GM21723 (cell line): Measurements from ENCODE around the gene MCC.

Source experiments
- ATAC-seq: cut with Tn5 transposase; IDR thresholded peaks from one replicate; pipeline ENCODE4 v1.9.1; 2021; ENCODE audit warnings: mild to moderate bottlenecking, moderate library complexity; ENCODE audit not compliant: unreplicated experiment

The MCC gene

GRCh38 chr5:113253037-113253436 lies 235.2 kb downstream of the MCC start:
- no peak for ATAC-seq

DNA sequence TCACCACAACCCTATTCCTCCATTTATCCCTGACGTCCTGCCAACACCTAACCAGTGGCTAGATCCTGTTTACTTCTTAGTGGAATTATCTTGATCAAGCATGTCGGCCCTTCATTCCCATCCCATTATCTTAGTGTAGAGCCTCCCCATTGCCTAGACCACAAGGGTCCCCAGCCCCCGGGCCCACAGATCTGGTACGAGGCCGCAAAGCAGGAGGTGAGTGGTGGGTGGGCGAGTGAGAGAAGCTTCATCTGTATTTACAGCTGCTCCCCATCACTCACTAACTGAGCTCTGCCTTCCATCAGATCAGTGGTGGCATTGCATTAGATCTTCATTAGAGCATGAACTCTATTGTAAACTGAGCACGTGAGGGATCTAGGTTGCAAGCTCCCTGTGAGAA lies 236.2 kb downstream of the MCC start:
- no peak for ATAC-seq

DNA sequence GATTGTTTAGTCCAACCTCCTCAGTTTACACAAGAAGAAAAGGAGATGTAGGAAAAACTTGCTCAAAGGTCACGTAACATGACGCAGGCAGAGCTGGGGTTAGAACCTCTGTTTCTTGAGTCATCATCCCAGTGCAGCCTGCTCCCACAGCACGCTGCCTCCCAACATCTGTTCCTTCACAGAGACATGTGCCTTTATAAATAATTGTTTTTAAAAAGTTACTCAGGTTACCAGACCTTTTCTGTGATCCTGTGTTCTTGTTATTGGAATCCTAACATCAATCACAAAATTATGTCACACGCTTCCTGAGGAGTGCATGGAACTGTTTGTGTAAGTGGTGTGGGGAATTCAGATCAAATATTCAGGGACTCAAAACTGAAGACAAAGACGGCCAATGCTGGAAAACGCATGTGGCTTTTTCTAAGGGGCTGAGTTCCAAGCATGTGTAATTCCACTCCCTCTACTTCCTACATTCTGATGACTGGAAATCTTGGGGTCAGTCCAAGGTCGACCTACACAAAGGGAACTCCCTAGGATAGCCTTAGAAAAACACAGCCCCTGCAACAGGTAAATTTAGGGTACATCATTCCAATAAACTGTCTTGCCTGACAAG lies 237.8 kb downstream of the MCC start:
- no peak for ATAC-seq

- ATAC-seq: no peak
Measured at GRCh38 chr5:113249206-113249605, 239.0 kb downstream of the MCC start.

DNA sequence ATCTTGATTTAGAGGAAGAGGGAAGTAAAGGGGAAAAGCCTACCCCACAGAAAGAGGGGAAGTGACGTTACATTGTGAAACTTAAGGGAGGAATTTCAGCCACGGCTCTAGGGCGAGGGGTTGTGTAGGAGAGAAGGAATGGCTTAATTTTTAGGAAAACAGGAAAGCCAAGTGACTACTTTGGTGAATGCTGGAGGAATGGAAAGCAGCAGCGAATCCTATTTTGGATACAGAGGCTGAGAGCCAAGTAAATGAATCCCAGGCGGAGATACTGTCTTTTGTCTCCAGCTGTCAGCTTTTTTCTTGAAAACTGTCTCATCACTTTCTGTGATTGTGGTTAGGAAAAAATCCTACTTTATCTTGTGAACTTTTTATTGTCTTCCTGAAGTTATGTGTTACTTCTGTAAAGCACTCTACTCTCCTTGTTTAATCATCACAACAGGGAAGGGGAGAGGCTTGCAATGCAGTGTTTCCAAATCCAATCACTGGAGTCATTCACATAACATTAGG lies 241.8 kb downstream of the MCC start:
- no peak for ATAC-seq

- ATAC-seq: peak; percentile 51
Measured at GRCh38 chr5:113245427-113246225, 242.6 kb downstream of the MCC start.

GRCh38 chr5:113244966-113245365 lies 243.3 kb downstream of the MCC start:
- ATAC-seq: no peak

GRCh38 chr5:113243349-113243664 lies 244.9 kb downstream of the MCC start:
- ATAC-seq: no peak

GRCh38 chr5:113242481-113243348 lies 245.5 kb downstream of the MCC start:
- ATAC-seq: no peak

- no peak for ATAC-seq
Measured at GRCh38 chr5:113240951-113241726, 247.1 kb downstream of the MCC start.

GRCh38 chr5:113240032-113240431 lies 248.2 kb downstream of the MCC start:
- no peak for ATAC-seq

DNA sequence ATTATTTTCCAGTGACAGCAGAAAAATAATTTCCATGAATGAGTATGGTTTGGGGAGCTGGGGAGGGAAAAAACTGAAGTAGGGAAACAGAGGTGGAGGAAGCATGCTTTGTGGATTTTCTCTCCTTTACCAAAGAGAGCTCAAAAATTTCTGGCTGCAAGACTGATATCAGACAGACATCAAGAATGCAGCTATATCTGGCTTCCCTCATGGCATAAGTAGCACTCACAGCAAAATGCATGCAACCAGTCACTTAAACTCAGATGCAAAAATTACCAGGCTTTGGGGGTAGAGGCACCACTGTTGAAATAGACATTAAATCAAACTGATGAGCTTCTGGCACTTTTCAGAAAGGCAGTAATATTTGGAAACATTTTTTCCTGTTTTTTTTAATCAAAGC lies 250.4 kb downstream of the MCC start:
- ATAC-seq: no peak

GRCh38 chr5:113236536-113237288 lies 251.5 kb downstream of the MCC start:
- ATAC-seq: no peak

GRCh38 chr5:113235884-113236283 lies 252.4 kb downstream of the MCC start:
- no peak for ATAC-seq

DNA sequence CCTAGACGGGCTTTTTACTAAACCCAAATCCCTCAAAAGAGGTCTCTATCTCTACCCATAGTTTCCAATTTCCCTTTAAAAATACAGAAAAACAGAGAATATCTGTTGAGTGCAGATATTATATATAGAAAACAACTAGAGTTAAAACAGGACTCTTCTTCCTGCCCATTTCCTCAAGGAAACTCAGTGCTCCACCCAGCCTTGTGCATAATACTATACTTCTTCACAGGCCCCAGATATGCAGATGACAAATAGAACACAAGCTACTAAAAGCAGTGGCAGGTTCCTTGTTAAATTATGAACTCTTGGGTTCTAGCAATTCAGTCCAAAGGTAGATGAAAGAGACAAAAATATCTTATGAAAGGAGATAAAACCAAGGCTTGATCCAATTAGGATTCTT lies 253.7 kb downstream of the MCC start:
- ATAC-seq: no peak

DNA sequence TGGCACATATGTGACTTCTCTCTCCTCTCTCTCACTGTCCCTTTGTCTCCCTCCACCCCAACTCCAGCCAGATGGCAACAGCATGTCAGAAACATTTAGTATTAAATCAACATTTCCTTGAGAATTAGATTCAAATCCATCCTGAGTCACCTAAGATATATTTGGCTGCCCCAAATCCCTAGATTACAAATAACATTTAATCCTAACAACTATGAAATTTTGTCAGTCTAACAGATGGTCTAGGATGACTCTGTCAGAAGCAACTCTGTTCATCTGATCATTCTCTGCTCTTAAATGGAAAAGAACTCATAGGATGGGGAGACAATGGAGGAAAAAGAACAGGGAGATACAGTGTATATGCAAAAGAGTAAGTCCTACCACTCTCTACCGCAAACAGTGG lies 254.6 kb downstream of the MCC start:
- ATAC-seq: no peak

GRCh38 chr5:113232667-113233066 lies 255.6 kb downstream of the MCC start:
- ATAC-seq: no peak

DNA sequence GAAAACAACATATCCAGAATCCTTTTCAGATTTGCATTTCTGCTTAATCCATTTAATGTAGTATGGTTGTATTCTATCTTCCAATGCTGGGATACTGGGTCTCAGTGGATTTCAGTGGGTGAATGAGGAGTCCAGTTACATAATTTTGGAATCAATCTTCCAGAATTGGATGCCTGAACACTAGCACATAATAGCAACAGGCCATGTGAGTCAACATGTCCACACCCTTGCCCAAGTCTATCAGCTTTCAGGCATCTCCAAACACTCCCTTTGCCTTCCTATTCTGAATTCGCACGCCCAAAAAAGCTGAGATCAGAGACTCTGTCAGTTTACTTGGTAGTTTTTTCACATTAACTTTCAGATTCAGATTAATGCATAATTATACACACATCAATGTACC lies 256.0 kb downstream of the MCC start:
- no peak for ATAC-seq

GRCh38 chr5:113231653-113232000 lies 256.6 kb downstream of the MCC start:
- no peak for ATAC-seq
